HG03280 (cell line): ENCODE data around the gene HSBP1.

Source experiments
- ATAC-seq: cut with Tn5 transposase; IDR thresholded peaks from one replicate; pipeline ENCODE4 v1.9.1; 2021; ENCODE audit warnings: mild to moderate bottlenecking, moderate library complexity; ENCODE audit not compliant: unreplicated experiment

Gene HSBP1

GRCh38 chr16:83802554-83803205 is 5.1 kb upstream of the HSBP1 start:
- no peak for ATAC-seq

- no peak for ATAC-seq
Measured at GRCh38 chr16:83803811-83804210, 4.0 kb upstream of the HSBP1 start.

GRCh38 chr16:83804366-83804765 is 3.4 kb upstream of the HSBP1 start:
- no peak for ATAC-seq

GRCh38 chr16:83806036-83806435 is 1.7 kb upstream of the HSBP1 start:
- ATAC-seq, result no peak

- no peak for ATAC-seq
Measured at GRCh38 chr16:83806731-83807130, 1.0 kb upstream of the HSBP1 start.

- ATAC-seq, result peak; percentile 10
Measured at GRCh38 chr16:83807327-83807709, 460 bp upstream of the HSBP1 start.

- no peak for ATAC-seq
Measured at GRCh38 chr16:83808573-83809014, 816 bp downstream of the HSBP1 start.

GRCh38 chr16:83809092-83809491 is 1.3 kb downstream of the HSBP1 start:
- ATAC-seq, result no peak

- no peak for ATAC-seq
Measured at GRCh38 chr16:83810901-83811300, 3.1 kb downstream of the HSBP1 start.

- ATAC-seq, result peak; percentile 79
Measured at GRCh38 chr16:83813823-83814658, 6.3 kb downstream of the HSBP1 start.

- ATAC-seq, result no peak
Measured at GRCh38 chr16:83814659-83814985, 6.8 kb downstream of the HSBP1 start.

- no peak for ATAC-seq
Measured at GRCh38 chr16:83817022-83817421, 9.2 kb downstream of the HSBP1 start.

- ATAC-seq, result no peak
Measured at GRCh38 chr16:83818276-83818675, 10.5 kb downstream of the HSBP1 start.

- no peak for ATAC-seq
Measured at GRCh38 chr16:83819361-83819760, 11.6 kb downstream of the HSBP1 start.

- peak; percentile 59 for ATAC-seq
Measured at GRCh38 chr16:83826146-83826913, 18.6 kb downstream of the HSBP1 start.

GRCh38 chr16:83830091-83830768 is 22.5 kb downstream of the HSBP1 start:
- no peak for ATAC-seq

- no peak for ATAC-seq
Measured at GRCh38 chr16:83830769-83831455, 23.1 kb downstream of the HSBP1 start.

GRCh38 chr16:83831456-83831987 is 23.7 kb downstream of the HSBP1 start:
- no peak for ATAC-seq

- no peak for ATAC-seq
Measured at GRCh38 chr16:83833921-83834320, 26.1 kb downstream of the HSBP1 start.
